Measurements from ENCODE around the gene OR2V1. TPM values are rescaled to one million over a fixed set of nuclear protein-coding genes. Genes with fewer than 3 reads are reported as not detected.
"Not testable (repeated sequence)": the region's sequence is repeated elsewhere in the genome, so short reads cannot be mapped to it uniquely, and the experiment has no call there.

The OR2V1 gene
- total RNA-seq, 1 experiment from 2014 or later, result not detected

DNA sequence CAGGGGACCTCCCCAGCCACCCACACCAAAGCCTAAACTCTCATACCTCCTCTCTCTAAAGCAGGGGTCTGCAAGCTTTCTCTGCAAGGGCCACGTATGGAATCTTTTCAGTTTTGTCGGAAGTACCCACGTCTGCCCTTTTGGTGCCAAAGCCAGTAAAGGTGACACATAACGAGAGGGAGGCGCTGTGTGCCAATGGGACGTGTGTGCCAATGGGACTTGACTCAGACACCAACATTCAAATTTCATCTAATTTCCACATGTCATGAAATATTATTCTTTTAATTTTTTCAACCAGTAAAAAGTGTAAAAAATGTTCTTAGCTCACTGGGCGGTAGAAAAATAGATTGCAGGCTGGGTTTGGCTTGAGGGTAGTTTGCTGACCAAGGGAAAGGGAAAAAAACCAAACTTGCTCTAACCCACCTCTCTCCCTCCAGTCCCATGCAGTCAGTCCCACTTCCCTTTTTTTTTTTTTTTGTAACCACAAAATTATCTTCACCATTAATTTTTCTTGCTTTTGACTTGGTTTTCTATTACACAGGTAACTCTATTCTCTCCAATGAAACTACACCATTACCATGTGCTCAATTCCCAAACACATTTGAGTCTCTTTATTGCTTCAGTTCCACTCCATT, 25.5 kb downstream of the OR2V1 start:
- no peak for DNase-seq (ENCODE audit: extremely low read depth, low read depth)

DNA sequence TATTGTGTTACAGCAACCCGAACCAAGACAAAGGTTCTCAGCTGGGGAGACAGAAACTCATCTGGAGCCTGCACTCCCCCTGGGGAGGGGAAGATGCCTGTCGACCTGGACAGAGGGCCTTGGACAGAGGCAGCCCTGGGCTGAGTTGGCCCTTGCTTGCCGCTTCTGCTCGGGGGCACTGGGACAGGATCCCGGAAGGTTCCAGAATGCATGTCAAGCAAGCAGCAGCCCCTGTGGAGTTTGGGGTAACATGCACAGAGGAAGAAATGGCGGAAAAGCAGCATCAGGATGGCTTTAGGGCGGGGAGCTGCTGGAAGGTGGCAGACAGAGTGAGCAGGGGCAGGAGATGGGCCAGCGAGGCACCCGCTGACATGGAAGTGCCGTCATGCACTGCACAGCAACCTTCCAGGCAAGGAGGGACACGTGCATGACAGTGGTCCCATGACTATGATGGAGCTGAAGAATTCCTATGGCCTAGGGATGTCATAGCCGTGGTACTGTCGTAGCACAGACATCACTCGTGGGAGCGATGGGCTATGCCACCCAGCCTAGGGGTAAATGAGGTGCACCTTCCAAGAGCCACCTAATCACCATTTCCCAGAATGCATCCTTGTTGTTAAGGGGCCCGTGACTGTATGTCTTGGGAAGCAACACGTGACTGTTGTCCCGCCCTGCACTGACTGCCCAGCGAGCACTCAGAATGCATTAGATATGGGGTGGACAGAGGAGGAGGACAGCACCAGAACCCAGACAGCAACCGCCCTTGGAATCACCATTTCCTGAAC, 26.2 kb downstream of the OR2V1 start:
- not testable (repeated sequence) for DNase-seq (ENCODE audit: extremely low read depth, low read depth)

GRCh38 chr5:181104259-181104568, 26.8 kb downstream of the OR2V1 start:
- DNase-seq (ENCODE audit: extremely low read depth, low read depth), result not testable (repeated sequence)

DNA sequence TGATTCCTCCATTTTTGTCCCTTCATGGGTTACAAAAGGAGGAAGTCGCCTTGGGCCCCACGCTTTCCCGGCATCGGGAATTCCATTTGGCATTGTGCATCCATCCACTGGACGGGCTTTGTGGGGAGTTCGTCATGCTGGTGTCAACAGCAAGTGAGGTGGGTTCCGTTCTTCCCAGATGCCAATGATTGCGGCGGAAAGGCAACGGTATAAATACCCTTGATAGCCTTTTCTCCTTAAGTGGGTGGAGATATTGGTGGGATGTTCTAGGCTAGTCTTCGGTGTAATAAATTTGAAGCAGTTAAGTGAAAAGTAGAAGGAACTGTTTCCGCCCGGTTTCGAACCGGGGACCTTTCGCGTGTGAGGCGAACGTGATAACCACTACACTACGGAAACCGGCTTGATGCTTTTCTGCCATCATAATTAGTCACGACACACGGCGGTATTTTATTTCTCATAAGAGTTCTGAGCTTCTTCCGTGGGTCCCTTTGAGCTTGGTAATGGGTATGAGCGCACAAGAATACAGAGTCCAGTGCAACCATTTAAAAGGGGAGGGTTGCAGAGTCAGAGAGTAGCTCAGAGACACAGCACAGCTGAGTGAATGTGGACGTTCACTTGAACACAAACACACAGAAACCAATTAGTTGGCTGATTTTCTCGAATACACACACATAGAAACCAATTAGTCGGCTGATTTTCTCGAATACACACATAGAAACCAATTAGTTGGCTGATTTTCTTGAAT, 28.9 kb downstream of the OR2V1 start:
- not testable (repeated sequence) for DNase-seq (ENCODE audit: extremely low read depth, low read depth)

GRCh38 chr5:181101030-181101641, 29.8 kb downstream of the OR2V1 start:
- not testable (repeated sequence) for DNase-seq (ENCODE audit: extremely low read depth, low read depth)

- DNase-seq (ENCODE audit: extremely low read depth, low read depth), result no peak
Measured at GRCh38 chr5:181100121-181100875, 30.7 kb downstream of the OR2V1 start.

DNA sequence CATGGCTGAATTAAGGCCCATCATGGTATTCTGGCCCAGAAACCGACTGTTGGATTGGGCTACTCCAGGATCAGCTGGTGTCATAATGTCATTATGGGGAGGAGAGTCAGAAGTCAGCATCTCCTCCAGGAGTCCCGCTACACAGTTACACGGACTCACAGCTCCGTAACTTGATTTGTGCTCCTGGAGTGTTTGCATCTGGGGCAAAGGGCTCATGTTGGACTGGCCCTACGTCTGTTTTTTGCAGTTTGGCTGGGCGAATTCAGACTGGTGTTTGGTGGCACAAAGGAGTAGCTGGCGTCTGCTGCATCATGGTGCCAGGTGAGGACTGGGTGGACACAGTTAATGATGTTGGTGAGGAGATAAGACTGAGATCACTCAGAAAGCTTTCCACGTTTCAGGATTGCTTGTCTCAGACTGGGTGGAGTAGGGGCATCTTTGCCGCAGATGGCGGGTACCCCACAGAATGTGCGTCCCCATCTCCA, 31.3 kb downstream of the OR2V1 start:
- no peak for DNase-seq (ENCODE audit: extremely low read depth, low read depth)

DNA sequence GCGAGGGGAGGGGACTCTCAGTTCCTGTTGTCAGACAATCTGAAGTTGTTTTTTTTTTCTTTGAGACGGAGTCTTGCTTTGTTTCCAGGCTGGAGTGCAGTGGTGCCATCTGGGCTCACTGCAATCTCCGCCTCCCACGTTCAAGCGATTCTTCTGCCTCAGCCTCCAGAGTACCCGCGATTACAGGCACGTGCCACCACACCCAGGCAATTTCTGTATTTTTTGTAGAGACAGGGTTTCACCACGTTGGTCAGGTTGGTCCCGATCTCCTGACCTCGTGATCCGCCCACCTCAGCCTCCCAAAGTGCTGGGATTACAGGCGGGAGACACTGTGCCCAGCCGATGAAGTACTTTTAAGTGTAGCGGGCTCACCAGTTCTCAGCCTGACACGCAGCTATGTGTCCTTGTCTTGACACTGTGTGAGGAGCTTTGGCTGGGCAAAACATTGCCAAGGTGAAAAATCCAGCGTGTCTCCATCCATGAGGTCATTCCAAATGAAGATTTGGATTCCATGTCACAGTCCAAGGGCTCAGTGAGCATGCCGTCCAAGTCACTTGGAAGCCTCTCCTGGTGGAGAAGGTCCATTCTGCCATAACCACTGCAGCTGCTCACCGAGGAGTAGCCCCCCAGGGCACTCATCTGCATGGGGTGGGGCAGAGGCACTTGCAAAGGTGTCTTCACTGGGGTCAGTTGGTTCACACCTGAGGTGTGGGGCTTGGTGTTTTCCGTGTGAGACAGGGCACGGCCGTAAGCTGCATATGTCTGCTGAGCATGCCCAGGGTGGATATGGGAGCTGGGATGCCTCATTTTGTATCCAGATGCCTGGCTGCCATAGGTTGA, 32.0 kb downstream of the OR2V1 start:
- no peak for DNase-seq (ENCODE audit: extremely low read depth, low read depth)

DNA sequence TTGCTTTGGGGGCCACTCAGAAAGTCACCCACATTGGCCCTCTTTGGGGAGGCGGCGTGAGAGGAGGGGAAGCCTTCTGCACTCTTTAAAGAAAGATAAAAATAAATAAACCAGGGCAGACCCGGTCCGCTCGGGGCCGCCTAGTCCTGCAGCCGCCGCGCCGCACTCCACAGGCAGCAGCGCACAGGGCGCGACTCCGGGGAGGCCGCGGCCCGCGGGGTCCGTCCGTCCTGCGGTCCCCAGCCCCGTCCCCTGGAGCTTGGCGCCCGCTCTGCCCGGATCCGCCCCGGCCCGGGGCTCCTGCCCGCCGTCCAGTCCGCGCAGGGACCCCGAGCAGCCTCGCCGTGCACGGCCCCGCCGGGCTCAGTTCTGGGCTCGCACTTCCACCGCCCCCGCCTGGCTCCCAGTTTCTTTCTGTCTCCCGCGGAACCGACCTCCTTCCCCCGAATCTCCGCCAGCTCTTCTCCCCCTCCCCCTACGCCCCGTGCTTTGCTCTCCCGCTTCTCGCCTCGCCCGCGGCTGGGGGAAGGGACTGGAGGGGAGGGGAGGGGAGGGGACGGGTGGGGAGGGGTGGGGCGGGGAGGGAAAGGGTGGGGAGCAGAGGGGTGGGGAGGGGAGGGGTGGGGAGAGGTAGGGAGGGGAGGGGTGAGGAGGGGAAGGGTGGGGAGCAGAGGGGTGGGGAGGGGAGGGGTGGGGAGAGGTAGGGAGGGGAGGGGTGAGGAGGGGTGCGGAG, 33.0 kb downstream of the OR2V1 start:
- not testable (repeated sequence) for DNase-seq (ENCODE audit: extremely low read depth, low read depth)

DNA sequence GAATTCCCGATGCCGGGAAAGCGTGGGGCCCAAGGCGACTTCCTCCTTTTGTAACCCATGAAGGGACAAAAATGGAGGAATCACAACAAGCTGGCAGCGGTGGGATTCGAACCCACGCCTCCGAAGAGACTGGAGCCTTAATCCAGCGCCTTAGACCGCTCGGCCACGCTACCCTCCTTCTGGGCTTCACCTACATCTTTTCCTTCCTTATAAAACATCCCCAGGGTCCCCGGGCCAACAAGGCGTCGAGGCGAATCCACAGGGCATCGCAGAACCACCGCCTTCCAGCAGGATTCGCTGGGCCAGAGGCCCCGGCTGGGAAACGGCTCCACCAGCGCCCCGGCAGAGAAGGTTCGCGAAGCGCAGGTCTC, 33.6 kb downstream of the OR2V1 start:
- DNase-seq (ENCODE audit: extremely low read depth, low read depth), result not testable (repeated sequence)

DNA sequence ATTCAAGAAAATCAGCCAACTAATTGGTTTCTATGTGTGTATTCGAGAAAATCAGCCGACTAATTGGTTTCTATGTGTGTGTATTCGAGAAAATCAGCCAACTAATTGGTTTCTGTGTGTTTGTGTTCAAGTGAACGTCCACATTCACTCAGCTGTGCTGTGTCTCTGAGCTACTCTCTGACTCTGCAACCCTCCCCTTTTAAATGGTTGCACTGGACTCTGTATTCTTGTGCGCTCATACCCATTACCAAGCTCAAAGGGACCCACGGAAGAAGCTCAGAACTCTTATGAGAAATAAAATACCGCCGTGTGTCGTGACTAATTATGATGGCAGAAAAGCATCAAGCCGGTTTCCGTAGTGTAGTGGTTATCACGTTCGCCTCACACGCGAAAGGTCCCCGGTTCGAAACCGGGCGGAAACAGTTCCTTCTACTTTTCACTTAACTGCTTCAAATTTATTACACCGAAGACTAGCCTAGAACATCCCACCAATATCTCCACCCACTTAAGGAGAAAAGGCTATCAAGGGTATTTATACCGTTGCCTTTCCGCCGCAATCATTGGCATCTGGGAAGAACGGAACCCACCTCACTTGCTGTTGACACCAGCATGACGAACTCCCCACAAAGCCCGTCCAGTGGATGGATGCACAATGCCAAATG, 34.1 kb downstream of the OR2V1 start:
- not testable (repeated sequence) for DNase-seq (ENCODE audit: extremely low read depth, low read depth)

- not testable (repeated sequence) for DNase-seq (ENCODE audit: extremely low read depth, low read depth)
Measured at GRCh38 chr5:181095162-181095561, 35.8 kb downstream of the OR2V1 start.

DNA sequence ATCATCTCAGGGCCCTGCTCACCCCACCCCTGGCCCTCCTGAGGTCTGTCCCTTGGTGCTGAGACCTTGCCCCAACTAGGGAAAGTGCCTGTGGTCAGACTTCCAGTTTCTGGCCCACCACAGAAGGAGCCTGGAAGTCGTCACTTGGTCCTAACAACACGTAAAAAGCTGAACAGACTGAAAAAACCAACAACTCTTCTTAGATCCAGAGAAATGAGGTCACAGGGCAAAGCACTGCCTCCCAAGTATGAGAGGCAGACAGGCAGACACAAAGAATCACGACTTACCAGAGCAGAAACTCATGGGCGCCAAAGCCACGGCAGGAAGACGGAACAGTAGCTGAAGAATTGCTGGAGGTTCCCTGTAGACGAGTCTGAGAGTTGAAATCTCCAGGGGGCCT, 38.5 kb downstream of the OR2V1 start:
- no peak for DNase-seq (ENCODE audit: extremely low read depth, low read depth)

- no peak for DNase-seq (ENCODE audit: extremely low read depth, low read depth)
Measured at GRCh38 chr5:181088289-181088688, 42.7 kb downstream of the OR2V1 start.

GRCh38 chr5:181087309-181087708, 43.7 kb downstream of the OR2V1 start:
- no peak for DNase-seq (ENCODE audit: extremely low read depth, low read depth)

GRCh38 chr5:181086884-181087205, 44.1 kb downstream of the OR2V1 start:
- DNase-seq (ENCODE audit: extremely low read depth, low read depth), result no peak

DNA sequence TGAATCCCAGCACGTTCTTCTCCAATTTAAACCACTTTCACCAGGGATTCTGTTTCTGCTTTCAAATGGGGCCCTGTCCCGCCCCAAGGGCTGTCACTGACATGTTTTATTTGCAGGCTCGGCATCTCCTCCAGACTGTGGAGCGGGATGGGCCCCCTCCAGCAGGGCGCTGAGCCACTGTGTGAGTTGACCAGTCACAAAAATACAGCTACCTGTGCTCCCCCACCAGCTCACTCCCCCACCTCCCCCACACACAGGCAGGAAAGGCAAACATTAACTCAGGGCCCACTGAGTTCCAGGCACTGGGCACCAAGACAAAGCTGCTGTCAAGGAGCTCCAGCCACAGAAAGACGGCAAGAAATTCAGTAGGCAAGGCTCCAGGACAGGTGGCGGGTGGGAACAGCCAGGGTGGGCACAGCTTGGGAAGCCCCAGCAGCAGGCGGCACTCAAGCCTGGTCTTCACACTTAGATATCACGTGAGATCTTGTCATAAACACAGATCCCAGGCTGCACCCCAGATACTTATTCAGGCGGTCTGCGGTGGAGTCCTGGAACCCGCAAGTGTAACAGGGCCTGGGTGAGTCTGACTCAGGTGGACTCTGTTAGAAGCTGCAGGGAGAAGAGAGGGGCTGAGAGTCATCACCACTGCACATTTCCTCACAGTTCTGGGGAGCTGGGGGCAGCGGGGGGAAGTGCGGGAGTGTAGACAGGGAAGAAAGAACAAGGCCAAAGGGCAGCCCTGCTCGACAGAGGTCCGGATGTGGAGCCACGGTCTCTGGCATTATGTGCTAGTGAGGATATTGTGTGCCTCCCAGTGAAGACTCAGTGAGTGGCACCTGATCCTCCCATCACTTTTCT, 44.7 kb downstream of the OR2V1 start:
- no peak for DNase-seq (ENCODE audit: extremely low read depth, low read depth)

All from NCI-H460 (cell line).